Rectal smooth muscle tissue (tissue), 1 donor: Measurements from ENCODE around the gene LENG1.

Experiments used
- H3K27ac ChIP-seq: one replicate; pipeline ENCODE4 v1.7.0; 2013; ENCODE audit warnings: low read depth, low read length, inconsistent platforms
- H3K27me3 ChIP-seq: one replicate; pipeline ENCODE4 v1.7.0; 2013; ENCODE audit warnings: low read length; ENCODE audit not compliant: control insufficient read depth, insufficient read depth
- H3K36me3 ChIP-seq: one replicate; pipeline ENCODE4 v1.7.0; 2013; ENCODE audit warnings: low read length; ENCODE audit not compliant: control insufficient read depth, insufficient read depth
- H3K4me1 ChIP-seq: one replicate; pipeline ENCODE4 v1.7.0; 2013; ENCODE audit warnings: low read length; ENCODE audit not compliant: control insufficient read depth, insufficient read depth
- H3K4me3 ChIP-seq: one replicate; pipeline ENCODE4 v1.7.0; 2013; ENCODE audit warnings: low read length
- H3K9ac ChIP-seq: one replicate; pipeline ENCODE4 v1.7.0; 2013; ENCODE audit warnings: low read length

The LENG1 gene

DNA sequence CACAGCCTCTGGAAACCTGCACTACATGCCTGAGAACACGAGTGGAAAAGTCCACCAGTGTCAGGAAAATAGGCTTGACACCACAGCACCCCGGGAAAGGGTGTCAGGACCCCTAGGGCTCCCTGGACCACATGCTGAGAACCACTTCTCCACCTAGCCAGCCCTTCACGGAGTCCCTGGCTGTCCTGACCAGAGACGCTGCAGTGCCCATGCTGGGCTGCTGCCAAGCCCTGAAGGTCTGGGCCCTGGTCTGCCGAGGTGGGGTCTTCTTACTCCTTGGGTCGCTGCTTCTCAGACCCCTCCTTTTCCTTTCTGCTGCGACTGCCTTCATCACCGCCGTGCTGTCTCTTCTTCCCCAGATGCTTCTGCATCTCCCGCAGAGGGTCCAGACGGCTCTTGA lies 3.0 kb downstream of the LENG1 start:
- Histone ChIP-seq H3K4me1 (peaks cover 15% of the 10 kb centered on the region), H3K4me3 (no peak overlapping the region), H3K36me3 (peaks cover 44% of the 10 kb centered on the region), H3K27me3 (no peaks in the 10 kb centered on the region), H3K27ac (no peak overlapping the region), H3K9ac (no peak overlapping the region)

DNA sequence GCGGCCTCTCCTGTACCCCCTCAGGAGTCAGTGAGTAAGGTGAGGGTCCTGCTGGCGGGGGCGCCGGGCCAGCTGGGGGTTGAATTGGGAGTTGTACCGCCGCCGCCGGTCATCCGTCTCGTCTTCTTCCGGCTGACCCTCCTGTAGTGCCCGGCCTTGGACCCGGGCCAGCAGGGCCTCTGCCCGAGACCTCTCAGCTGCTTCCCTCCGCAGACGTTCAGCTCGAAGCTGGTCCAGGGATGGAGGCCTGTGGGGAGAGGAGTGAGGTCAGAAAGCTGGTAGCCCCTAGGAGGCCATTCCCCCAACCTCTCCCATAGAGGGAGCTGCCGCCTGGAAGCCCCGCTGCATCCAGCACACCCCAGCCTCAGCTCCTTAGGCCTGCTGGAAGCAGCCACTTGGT lies 3.8 kb downstream of the LENG1 start:
- no peak overlapping the region for H3K27ac ChIP-seq
- H3K36me3 ChIP-seq: peaks cover 48% of the 10 kb centered on the region
- H3K4me1 ChIP-seq: peaks cover 14% of the 10 kb centered on the region
- H3K4me3 ChIP-seq: no peak overlapping the region
- H3K9ac ChIP-seq: no peak overlapping the region
- no peaks in the 10 kb centered on the region for H3K27me3 ChIP-seq

DNA sequence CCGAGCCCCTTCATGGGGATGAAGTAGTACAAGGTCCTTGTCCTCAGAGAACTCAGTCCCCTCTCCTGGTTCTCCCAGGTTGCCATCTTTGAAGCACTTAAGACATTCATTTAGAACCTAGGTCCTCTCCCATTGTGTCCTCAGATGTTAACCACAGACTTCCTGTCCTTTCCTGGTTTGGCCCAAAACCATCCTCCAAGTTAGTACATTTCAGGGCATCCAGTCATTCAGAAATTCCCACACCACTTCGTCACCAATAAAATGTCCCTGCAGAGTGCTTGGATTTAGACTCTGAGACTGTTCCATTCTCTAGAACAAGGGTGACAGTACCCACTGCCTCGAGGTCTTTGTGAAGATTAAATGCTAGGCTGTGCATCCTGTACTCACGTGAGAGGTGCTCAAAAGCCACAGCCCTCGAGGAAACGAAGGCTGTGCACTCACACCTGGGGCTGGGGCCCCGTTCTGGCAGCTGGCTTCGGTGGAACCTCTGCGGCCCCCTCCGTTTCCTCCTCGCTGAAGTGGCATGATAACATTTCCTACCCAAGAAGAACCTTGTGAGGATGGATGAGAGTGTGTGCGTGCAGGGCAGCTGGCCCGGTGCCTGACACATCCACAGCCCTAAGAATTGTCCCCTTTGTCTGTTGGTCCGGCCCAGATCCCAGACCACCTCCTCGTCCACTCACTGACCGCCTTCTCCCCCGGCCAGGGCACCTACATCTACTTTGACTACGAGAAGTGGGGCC lies 4.7 kb downstream of the LENG1 start:
- Histone ChIP-seq H3K27me3 (no peaks in the 10 kb centered on the region), H3K9ac (no peak overlapping the region), H3K36me3 (peaks cover 53% of the 10 kb centered on the region), H3K27ac (no peak overlapping the region), H3K4me1 (peaks cover 8% of the 10 kb centered on the region), H3K4me3 (no peak overlapping the region)

DNA sequence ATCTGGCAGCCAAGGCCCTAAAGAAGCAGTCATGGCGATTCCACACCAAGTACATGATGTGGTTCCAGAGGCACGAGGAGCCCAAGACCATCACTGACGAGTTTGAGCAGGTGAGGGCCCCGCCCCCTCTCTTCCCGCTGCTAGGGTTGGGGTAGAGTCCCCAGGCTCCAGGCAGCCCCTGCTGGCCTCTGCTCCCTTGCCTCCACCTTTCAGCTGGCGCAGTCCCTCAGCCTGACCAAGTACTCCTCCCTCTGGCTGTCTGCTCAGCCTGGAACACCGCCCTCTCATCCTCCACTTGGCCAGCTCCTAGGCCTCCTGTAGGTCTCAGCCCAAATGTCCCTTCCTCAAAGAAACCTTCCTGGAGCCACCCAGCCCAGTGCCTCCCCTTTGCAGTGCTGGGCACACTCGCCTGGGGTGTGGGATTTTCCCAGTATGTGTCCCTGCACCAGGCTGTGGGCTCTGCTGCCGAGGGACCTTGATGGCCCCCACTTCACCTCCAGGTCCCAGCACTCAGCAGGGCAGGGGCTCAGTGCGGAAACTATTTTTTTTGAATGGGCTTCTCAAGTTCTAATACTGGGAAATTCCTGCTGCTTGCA lies 5.7 kb downstream of the LENG1 start:
- peaks cover 5% of the 10 kb centered on the region for H3K4me1 ChIP-seq
- peaks cover 62% of the 10 kb centered on the region for H3K36me3 ChIP-seq
- H3K27ac ChIP-seq: no peak overlapping the region
- no peaks in the 10 kb centered on the region for H3K27me3 ChIP-seq
- no peak overlapping the region for H3K4me3 ChIP-seq
- no peak overlapping the region for H3K9ac ChIP-seq

DNA sequence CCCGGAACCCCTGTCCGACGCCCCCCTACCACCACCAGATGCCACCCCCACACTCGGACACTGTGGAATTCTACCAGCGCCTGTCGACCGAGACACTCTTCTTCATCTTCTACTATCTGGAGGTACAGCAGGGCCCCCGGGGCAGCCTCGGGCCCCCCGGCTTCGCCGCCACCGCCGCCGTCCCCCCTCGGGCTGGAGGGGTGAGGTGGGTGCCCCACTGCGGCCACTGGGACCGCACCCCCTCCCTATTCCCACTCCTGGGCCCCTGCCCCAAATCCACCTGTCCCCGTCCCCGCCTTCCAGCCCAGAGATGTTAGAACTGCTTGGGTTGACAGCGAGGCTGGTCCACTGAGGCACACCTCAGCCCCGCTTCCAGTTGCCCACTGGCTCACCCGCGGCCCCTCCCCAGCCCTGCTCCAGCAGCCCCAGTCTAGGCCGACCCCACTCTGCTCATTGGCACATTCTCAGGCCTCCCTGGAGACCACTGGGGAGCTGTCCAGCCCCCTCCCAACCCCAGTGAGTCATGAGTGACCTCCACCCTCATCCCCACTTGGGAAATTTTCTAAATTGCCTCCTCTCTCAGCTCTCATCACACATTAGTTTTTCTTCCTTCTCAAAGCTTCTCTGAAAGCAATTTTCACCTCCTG lies 6.5 kb downstream of the LENG1 start:
- Histone ChIP-seq H3K4me1 (no peaks in the 10 kb centered on the region), H3K27me3 (no peaks in the 10 kb centered on the region), H3K27ac (no peak overlapping the region), H3K9ac (no peak overlapping the region), H3K4me3 (no peak overlapping the region), H3K36me3 (peaks cover 63% of the 10 kb centered on the region)

DNA sequence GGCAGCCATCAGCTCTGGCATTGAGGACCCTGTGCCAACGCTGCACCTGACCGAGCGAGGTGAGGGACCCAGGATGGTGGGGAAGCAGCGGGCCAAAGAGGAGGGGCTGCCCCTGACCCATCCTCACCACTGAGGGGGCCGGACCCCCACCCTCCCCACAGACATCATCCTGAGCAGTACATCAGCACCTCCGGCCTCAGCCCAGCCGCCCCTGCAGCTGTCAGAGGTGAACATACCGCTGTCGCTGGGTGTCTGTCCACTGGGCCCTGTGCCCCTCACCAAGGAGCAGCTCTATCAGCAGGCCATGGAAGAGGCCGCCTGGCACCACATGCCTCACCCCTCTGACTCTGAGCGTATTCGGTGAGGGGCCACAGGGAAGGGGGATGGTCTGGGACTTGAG lies 7.3 kb downstream of the LENG1 start:
- Histone ChIP-seq H3K27me3 (no peaks in the 10 kb centered on the region), H3K36me3 (peaks cover 68% of the 10 kb centered on the region), H3K4me3 (no peak overlapping the region), H3K4me1 (no peaks in the 10 kb centered on the region), H3K9ac (no peak overlapping the region), H3K27ac (no peak overlapping the region)

DNA sequence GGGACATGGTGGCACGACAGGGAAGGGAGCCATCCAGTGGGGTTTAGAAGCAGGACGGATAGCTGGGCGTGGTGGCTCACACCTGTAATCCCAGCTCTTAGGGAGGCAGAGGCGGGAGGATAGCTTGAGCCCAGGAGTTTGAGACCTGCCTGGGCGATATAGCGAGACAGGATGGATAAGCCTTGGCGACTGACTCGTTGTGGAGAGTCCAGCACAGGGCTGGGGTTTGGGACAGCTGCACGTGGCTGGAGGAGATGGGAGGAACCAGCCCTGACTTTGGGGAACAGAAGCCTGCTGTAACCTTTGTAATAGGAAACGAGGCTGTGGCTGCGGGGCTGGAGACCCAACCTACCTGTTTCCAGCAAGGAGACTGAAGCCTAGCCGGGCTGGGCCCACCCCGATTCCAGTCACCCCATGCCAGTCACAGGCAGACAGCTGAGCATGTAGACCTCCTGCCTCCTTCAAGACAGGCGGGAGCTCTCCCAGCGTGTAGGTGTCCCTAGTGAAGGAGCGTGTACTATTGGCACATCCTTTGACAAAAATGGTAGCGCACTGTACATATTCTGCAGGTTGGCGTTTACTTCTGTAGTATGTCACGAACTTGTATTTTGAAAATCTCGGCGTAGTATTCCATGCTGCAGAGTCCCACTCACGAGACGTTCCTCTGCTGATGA lies 8.0 kb downstream of the LENG1 start:
- Histone ChIP-seq H3K27me3 (no peaks in the 10 kb centered on the region), H3K27ac (no peak overlapping the region), H3K4me3 (no peak overlapping the region), H3K36me3 (peaks cover 68% of the 10 kb centered on the region), H3K4me1 (no peaks in the 10 kb centered on the region), H3K9ac (no peak overlapping the region)

DNA sequence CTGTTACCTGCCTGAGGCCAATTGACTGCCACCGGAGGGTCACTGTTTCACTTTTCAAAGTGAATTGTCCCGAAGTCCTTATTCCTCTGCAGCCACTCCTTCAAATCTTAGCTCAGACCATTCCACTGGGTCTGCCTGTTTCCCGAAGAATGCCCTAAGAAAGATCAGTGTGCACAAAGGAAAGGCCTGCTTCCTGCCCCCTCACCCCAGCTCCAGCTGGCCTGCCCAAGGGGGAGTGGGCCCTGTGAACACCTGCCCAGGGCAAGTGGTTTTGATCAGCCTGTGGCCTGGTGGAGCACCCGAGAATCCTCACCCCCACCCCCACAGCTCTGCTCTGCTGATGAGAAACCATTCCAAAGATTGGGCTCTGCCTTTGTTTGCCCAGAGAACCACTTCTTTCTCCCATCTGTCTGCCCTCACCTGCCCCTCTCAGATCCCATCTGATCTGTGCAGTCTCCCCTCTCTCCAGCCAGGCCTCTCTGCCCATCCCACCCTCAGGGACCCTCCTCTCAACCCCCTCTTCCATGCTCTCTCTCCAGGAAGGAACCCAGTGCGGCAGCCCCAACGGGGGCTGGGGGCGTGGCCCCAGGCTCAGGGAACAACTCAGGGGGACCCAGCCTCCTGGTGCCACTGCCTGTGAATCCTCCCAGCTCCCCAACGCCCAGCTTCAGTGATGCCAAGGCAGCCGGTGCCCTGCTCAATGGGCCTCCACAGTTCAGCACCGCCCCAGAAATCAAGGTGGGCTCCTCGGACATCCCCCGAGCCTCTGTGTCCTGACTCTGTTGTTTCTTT lies 10.3 kb downstream of the LENG1 start:
- Histone ChIP-seq H3K27me3 (no peaks in the 10 kb centered on the region), H3K4me1 (no peaks in the 10 kb centered on the region), H3K36me3 (peaks cover 68% of the 10 kb centered on the region), H3K4me3 (no peak overlapping the region), H3K27ac (no peak overlapping the region), H3K9ac (no peak overlapping the region)

DNA sequence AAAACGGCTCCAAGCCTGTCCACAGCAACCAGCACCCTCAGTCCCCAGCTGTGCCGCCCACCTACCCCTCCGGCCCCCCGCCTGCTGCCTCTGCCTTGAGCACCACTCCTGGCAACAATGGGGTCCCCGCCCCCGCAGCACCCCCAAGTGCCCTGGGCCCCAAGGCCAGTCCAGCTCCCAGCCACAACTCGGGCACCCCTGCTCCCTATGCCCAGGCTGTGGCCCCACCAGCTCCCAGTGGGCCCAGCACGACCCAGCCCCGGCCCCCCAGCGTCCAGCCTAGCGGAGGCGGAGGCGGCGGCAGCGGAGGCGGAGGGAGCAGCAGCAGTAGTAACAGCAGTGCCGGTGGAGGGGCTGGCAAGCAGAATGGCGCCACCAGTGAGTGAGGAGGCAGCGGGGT lies 11.4 kb downstream of the LENG1 start:
- Histone ChIP-seq H3K4me1 (no peaks in the 10 kb centered on the region), H3K9ac (no peak overlapping the region), H3K27me3 (no peaks in the 10 kb centered on the region), H3K4me3 (no peak overlapping the region), H3K27ac (no peak overlapping the region), H3K36me3 (peaks cover 72% of the 10 kb centered on the region)

DNA sequence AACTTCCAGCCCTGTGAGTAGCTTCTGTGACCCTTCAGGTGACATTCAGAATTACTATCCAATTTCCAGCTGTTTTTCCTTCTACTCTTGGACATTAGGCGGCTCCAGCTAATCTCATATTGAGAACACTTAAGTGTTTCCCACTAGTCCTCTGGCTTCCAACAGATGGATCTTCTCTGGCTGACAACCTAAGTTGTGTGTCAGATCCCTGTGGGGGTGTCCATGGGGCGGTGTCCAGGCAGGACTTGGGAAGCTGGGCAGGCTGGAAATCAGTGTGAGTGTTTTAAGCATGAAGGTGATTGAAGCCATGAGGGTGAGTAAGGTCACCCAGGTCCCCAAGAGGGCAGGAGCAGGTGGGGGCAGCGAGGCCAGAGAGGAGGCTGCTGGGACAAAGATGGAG lies 11.8 kb downstream of the LENG1 start:
- peaks cover 76% of the 10 kb centered on the region for H3K36me3 ChIP-seq
- H3K4me3 ChIP-seq: no peak overlapping the region

DNA sequence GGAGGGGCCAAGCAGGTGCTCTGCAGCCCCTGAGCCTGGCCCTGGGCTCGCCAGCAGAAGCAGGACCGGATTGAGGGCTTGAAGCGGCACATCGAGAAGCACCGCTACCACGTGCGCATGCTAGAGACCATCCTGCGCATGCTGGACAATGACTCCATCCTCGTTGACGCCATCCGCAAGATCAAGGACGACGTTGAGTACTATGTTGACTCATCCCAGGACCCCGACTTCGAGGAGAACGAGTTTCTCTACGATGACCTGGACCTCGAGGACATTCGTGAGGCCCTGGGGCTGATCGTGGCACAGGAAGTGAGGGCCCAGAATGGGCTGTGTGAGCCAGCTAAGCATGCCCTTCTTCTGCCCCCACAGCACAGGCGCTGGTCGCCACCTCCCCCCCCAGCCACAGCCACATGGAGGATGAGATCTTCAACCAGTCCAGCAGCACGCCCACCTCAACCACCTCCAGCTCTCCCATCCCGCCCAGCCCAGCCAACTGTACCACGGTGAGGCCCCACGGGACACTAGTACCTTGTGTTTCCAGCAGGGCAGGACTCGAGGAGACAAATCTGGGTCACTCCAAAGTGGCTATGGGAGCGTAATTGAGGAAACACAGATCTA lies 13.9 kb downstream of the LENG1 start:
- H3K4me1 ChIP-seq: no peaks in the 10 kb centered on the region
- H3K9ac ChIP-seq: no peak overlapping the region
- no peak overlapping the region for H3K4me3 ChIP-seq
- peaks cover 64% of the 10 kb centered on the region for H3K36me3 ChIP-seq
- H3K27ac ChIP-seq: no peak overlapping the region
- H3K27me3 ChIP-seq: no peaks in the 10 kb centered on the region

More for the DNA sequence above, 11.8 kb downstream of the LENG1 start:
- H3K4me1 ChIP-seq: no peaks in the 10 kb centered on the region
- H3K9ac ChIP-seq: no peak overlapping the region
- H3K27me3 ChIP-seq: no peaks in the 10 kb centered on the region
- H3K27ac ChIP-seq: no peak overlapping the region
